WTC11 (cell line): ENCODE measurements around the gene SPAG9. TPM values are rescaled to one million over a fixed set of nuclear protein-coding genes. Genes with fewer than 3 reads are reported as not detected.

Source experiments
- ATAC-seq: fragments of 200-7000 bp; cut with Tn5 transposase; 2 replicates; pipeline ENCODE4 v1.10.0; 2021; ENCODE audit warnings: mild to moderate bottlenecking, moderate library complexity
- CTCF ChIA-PET: fragments of 300-600 bp; sonication (Branson Sonifier 250); formaldehyde crosslinking; loops from one replicate; lab custom pipeline; 2021; ENCODE audit warnings: antibody characterized with exemption; lab: Charles Lee
- POLR2A ChIA-PET: fragments of 350-600 bp; sonication (Branson Sonifier 250); formaldehyde crosslinking; loops from one replicate; lab custom pipeline; 2021; ENCODE audit warnings: antibody characterized with exemption; lab: Charles Lee
- DNase-seq: peaks from one replicate; pipeline ENCODE4 v3.0.0; 2021; ENCODE audit warnings: low spot score
- H3K27ac Mint-ChIP-seq: 2 replicates; pipeline ENCODE4 v1.8.0; 2021; ENCODE audit warnings: mixed read lengths
- H3K27me3 Mint-ChIP-seq: 2 replicates; pipeline ENCODE4 v1.8.0; 2021; ENCODE audit warnings: low read depth, mild to moderate bottlenecking, moderate library complexity, mixed read lengths
- H3K36me3 Mint-ChIP-seq: 2 replicates; pipeline ENCODE4 v1.8.0; 2021; ENCODE audit warnings: mixed read lengths
- H3K4me1 Mint-ChIP-seq: 2 replicates; pipeline ENCODE4 v1.8.0; 2022; ENCODE audit warnings: mixed read lengths
- H3K4me3 Mint-ChIP-seq: 2 replicates; pipeline ENCODE4 v1.8.0; 2021; ENCODE audit warnings: mild to moderate bottlenecking, moderate library complexity, mixed read lengths
- H3K9me3 Mint-ChIP-seq: 2 replicates; pipeline ENCODE4 v1.8.0; 2021; ENCODE audit warnings: mixed read lengths
- ATF3 ChIP-seq: sonication (generic); formaldehyde crosslinking; conservative IDR thresholded peaks from 2 replicates; pipeline ENCODE4 v1.8.1; 2022; ENCODE audit warnings: mild to moderate bottlenecking, missing genetic modification reagents
- CBFB ChIP-seq: sonication (generic); formaldehyde crosslinking; IDR thresholded peaks from 2 replicates; pipeline ENCODE4 v1.8.1; 2022; ENCODE audit warnings: mild to moderate bottlenecking, low read depth, missing genetic modification reagents
- CREM ChIP-seq: sonication (generic); formaldehyde crosslinking; IDR thresholded peaks from 2 replicates; pipeline ENCODE4 v1.8.1; 2022; ENCODE audit warnings: mild to moderate bottlenecking, missing genetic modification reagents, moderate library complexity
- E2F1 ChIP-seq: sonication (generic); formaldehyde crosslinking; IDR thresholded peaks from 2 replicates; pipeline ENCODE4 v1.8.0; 2022; ENCODE audit warnings: mild to moderate bottlenecking, missing genetic modification reagents
- EMX1 ChIP-seq: fragments of 250-450 bp; sonication (Bioruptor Pico); IDR thresholded peaks from 2 replicates; pipeline ENCODE4 v1.8.0; 2021; ENCODE audit warnings: mild to moderate bottlenecking
- ETV6 ChIP-seq: sonication (generic); formaldehyde crosslinking; IDR thresholded peaks from 2 replicates; pipeline ENCODE4 v1.8.1; 2022; ENCODE audit warnings: mild to moderate bottlenecking, missing genetic modification reagents
- FOXJ3 ChIP-seq: sonication (generic); formaldehyde crosslinking; IDR thresholded peaks from 2 replicates; pipeline ENCODE4 v1.9.0; 2021; ENCODE audit warnings: missing genetic modification reagents, mild to moderate bottlenecking, borderline replicate concordance
- IRF1 ChIP-seq: sonication (generic); formaldehyde crosslinking; IDR thresholded peaks from 2 replicates; pipeline ENCODE4 v1.8.0; 2023; ENCODE audit warnings: missing genetic modification reagents
- KAT7 ChIP-seq: sonication (generic); formaldehyde crosslinking; IDR thresholded peaks from 2 replicates; pipeline ENCODE4 v1.8.1; 2023; ENCODE audit warnings: missing genetic modification reagents, mild to moderate bottlenecking, borderline replicate concordance
- NFYB ChIP-seq: sonication (generic); formaldehyde crosslinking; conservative IDR thresholded peaks from 2 replicates; pipeline ENCODE4 v1.8.0; 2022; ENCODE audit warnings: low read depth, missing genetic modification reagents
- OVOL2 ChIP-seq: fragments of 250-450 bp; sonication (Bioruptor Pico); IDR thresholded peaks from 2 replicates; pipeline ENCODE4 v1.9.0; 2021; ENCODE audit warnings: mild to moderate bottlenecking, borderline replicate concordance
- RELA ChIP-seq: sonication (generic); formaldehyde crosslinking; IDR thresholded peaks from 2 replicates; pipeline ENCODE4 v1.8.1; 2022; ENCODE audit warnings: missing genetic modification reagents, mild to moderate bottlenecking, borderline replicate concordance
- SMAD3 ChIP-seq: sonication (generic); formaldehyde crosslinking; IDR thresholded peaks from 2 replicates; pipeline ENCODE4 v1.8.0; 2022; ENCODE audit warnings: missing genetic modification reagents, mild to moderate bottlenecking, borderline replicate concordance
- SMAD4 ChIP-seq: sonication (generic); formaldehyde crosslinking; IDR thresholded peaks from 2 replicates; pipeline ENCODE4 v1.8.0; 2022; ENCODE audit warnings: mild to moderate bottlenecking, missing genetic modification reagents
- ZMAT4 ChIP-seq: fragments of 250-450 bp; sonication (Bioruptor Pico); IDR thresholded peaks from 2 replicates; pipeline ENCODE4 v1.9.0; 2021; ENCODE audit warnings: mild to moderate bottlenecking
- ZNF219 ChIP-seq: sonication (generic); formaldehyde crosslinking; IDR thresholded peaks from 2 replicates; pipeline ENCODE4 v1.8.0; 2023; ENCODE audit warnings: missing genetic modification reagents, mild to moderate bottlenecking, borderline replicate concordance
- ZNF232 ChIP-seq: sonication (generic); formaldehyde crosslinking; IDR thresholded peaks from 2 replicates; pipeline ENCODE4 v1.8.0; 2022; ENCODE audit warnings: mild to moderate bottlenecking, missing genetic modification reagents
- ZNF263 ChIP-seq: sonication (generic); formaldehyde crosslinking; IDR thresholded peaks from 2 replicates; pipeline ENCODE4 v1.8.1; 2022; ENCODE audit warnings: low read depth, mild to moderate bottlenecking, moderate library complexity, missing genetic modification reagents
- ZNF281 ChIP-seq: sonication (generic); formaldehyde crosslinking; IDR thresholded peaks from 2 replicates; pipeline ENCODE4 v1.8.0; 2023; ENCODE audit warnings: mild to moderate bottlenecking, missing genetic modification reagents
- ZNF317 ChIP-seq: sonication (generic); formaldehyde crosslinking; IDR thresholded peaks from 2 replicates; pipeline ENCODE4 v1.8.1; 2023; ENCODE audit warnings: low read depth, mild to moderate bottlenecking, moderate library complexity, missing genetic modification reagents, borderline replicate concordance
- ZNF416 ChIP-seq: fragments of 250-450 bp; sonication (Bioruptor Pico); IDR thresholded peaks from 2 replicates; pipeline ENCODE4 v1.9.0; 2021; ENCODE audit warnings: mild to moderate bottlenecking, inconsistent platforms
- ZNF671 ChIP-seq: fragments of 250-450 bp; sonication (Bioruptor Pico); IDR thresholded peaks from 2 replicates; pipeline ENCODE4 v1.8.0; 2021; ENCODE audit warnings: mild to moderate bottlenecking
- total RNA-seq: library from RNA; stranded (reverse); gene quantifications from 3 replicates; pipeline ENCODE4 v1.2.3, GENCODE V29; 2021

SPAG9 gene
- total RNA-seq, 1 experiment from 2014 or later, result 51.9 TPM

- no peak for TF ChIP-seq E2F1 (CRISPR knock-in tag)
- no peak for TF ChIP-seq EMX1
- no peak for TF ChIP-seq ZNF219 (CRISPR knock-in tag)
- TF ChIP-seq SMAD4 (CRISPR knock-in tag), result no peak
- TF ChIP-seq, all 79 proteins: peak for 0
These were observed 195.3 kb downstream of the SPAG9 start (continued) for GRCh38 chr17:50925296-50925891.

- POLR2A ChIA-PET, result interaction anchor here (2.4 kb wide), 1 partner anchor 59 kb away, joined by 10 read pairs; the partner anchor contains the start of gene TOB1
- no peaks in the 10 kb centered on the region for H3K36me3 Mint-ChIP-seq
- no peak for TF ChIP-seq FOXJ3 (CRISPR knock-in tag)
- TF ChIP-seq ZNF317, result no peak
- TF ChIP-seq ATF3 (CRISPR knock-in tag), result no peak
- no peak for TF ChIP-seq OVOL2 (CRISPR knock-in tag)
- TF ChIP-seq ZNF232 (CRISPR knock-in tag), result no peak
- no peak for TF ChIP-seq NFYB
- TF ChIP-seq ZNF281 (CRISPR knock-in tag), result no peak
- no peak for TF ChIP-seq ZNF671 (CRISPR knock-in tag)
- no peak for TF ChIP-seq E2F1 (CRISPR knock-in tag)
- no peak for TF ChIP-seq ZNF416 (CRISPR knock-in tag)
- TF ChIP-seq CBFB (CRISPR knock-in tag), result no peak
- no peak for TF ChIP-seq KAT7 (CRISPR knock-in tag)
- no peak for TF ChIP-seq IRF1 (CRISPR knock-in tag)
- TF ChIP-seq ETV6 (CRISPR knock-in tag), result no peak
- no peak for TF ChIP-seq ZMAT4
- no peak for TF ChIP-seq CREM (CRISPR knock-in tag)
- TF ChIP-seq RELA (CRISPR knock-in tag), result no peak
- no peak for TF ChIP-seq ZNF263 (CRISPR knock-in tag)
- TF ChIP-seq SMAD3 (CRISPR knock-in tag), result no peak
- H3K9me3 Mint-ChIP-seq, result no peaks in the 10 kb centered on the region
- no peak overlapping the region for H3K27ac Mint-ChIP-seq
- ATAC-seq, result no peak
- H3K4me1 Mint-ChIP-seq, result peaks cover 30% of the 10 kb centered on the region
- no peak for DNase-seq
- CTCF ChIA-PET, result interaction anchor here (1.1 to 2.6 kb wide), 6 partner anchors 13 to 142 kb away, joined by 4 to 9 read pairs (median 6); no protein-coding TSS in a partner anchor
- H3K4me3 Mint-ChIP-seq, result no peak overlapping the region
- peaks cover 4% of the 10 kb centered on the region; the same call in 1 of the 2 replicates for H3K27me3 Mint-ChIP-seq
These were observed 195.9 kb downstream of the SPAG9 start for GRCh38 chr17:50924800-50925199.
